LNCAP (cell line): ENCODE data around the gene KCNH4.

Experiments used
- TF ChIP-seq, protein P1 (sequence below): fragments of 450-650 bp; IDR thresholded peaks from 2 replicates; pipeline ENCODE4 v1.5.1; 2017; ENCODE audit warnings: mild to moderate bottlenecking

Gene KCNH4

DNA sequence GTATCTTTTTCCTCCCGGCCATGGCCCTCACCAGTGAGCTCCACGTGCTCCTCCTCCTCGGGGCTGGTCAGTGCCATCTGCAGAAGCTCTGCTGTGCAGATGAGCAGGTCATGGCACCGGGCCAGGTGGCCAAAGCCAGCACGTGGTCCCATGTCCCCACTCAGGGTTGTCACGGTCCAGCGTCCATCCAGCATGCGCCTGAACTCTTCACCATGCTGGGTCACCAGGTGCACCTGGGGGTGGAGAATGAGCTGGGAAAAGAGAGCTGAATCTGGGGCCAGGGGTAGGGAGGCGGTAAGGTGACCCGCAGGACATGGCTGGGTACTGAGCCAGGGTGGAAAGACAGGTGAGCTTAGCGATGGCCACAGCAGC, 69.7 kb downstream of the KCNH4 start:
- TF ChIP-seq, protein P1, sequence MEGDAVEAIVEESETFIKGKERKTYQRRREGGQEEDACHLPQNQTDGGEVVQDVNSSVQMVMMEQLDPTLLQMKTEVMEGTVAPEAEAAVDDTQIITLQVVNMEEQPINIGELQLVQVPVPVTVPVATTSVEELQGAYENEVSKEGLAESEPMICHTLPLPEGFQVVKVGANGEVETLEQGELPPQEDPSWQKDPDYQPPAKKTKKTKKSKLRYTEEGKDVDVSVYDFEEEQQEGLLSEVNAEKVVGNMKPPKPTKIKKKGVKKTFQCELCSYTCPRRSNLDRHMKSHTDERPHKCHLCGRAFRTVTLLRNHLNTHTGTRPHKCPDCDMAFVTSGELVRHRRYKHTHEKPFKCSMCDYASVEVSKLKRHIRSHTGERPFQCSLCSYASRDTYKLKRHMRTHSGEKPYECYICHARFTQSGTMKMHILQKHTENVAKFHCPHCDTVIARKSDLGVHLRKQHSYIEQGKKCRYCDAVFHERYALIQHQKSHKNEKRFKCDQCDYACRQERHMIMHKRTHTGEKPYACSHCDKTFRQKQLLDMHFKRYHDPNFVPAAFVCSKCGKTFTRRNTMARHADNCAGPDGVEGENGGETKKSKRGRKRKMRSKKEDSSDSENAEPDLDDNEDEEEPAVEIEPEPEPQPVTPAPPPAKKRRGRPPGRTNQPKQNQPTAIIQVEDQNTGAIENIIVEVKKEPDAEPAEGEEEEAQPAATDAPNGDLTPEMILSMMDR = no peak

DNA sequence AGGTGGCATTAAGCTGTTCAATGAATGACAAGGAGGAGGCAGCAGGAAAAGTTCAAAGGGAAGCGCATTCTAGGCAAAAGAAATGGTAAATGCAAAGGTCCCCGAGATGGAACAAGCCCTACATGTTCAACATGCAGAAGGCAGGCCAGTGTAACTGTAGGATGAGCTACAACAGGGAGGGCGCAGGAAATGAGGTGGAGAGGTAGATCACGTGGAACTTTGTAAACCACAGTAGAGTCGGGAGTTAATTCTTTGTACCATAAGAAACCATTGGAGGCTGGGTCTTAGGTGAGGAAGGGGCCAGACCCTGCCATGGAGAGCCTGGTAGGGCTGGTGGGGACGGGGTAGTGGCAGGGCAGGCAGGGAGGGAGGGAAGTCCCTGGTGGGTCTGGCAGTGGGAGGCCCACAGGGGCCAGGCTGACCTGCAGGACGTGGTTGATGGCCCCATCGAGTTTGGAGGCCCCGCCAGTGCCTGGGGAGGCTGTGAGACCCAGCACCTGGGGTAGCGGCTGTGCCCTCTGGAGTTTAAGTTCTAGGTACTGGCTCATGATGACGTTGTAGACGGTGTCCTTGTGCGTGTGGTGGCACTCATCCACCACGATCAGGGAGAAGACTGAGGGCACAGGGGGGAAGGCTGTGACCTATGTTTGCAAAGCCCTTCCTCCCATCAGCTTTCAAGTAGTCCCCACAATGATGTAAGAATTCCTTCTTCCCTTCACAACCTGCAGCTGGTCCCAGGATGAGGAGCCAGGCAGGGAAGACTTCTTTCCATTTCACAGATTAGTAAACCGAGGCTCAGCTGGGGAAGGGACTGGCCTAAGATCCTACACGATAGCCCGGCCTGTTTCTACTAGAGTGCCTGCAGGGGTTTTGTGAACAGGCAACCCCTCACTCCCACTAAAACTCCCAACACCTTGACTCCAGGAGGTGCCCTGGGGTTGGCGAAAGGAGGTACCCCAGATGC, 70.4 kb downstream of the KCNH4 start:
- TF ChIP-seq, protein P1 = no peak

DNA sequence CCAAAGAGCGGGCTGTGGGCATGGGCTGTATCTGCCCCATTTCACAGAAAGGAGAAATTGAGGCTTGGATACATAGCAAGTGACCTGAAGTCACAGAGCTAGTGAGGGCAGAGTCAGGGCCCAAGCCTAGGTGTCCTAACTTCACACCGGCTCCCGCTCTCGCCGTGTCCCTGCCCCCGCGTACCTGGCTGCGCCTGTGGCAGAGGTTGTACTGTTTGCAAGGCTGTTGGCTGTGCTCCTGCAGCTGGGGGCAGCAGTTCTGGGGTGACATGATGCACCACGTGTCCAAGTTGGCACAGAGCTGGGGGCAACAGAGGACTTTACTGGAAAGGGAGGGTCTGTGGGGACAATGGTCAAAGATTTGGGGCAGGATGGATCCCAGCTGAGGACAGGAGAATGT, 71.9 kb downstream of the KCNH4 start:
- TF ChIP-seq, protein P1 = no peak

DNA sequence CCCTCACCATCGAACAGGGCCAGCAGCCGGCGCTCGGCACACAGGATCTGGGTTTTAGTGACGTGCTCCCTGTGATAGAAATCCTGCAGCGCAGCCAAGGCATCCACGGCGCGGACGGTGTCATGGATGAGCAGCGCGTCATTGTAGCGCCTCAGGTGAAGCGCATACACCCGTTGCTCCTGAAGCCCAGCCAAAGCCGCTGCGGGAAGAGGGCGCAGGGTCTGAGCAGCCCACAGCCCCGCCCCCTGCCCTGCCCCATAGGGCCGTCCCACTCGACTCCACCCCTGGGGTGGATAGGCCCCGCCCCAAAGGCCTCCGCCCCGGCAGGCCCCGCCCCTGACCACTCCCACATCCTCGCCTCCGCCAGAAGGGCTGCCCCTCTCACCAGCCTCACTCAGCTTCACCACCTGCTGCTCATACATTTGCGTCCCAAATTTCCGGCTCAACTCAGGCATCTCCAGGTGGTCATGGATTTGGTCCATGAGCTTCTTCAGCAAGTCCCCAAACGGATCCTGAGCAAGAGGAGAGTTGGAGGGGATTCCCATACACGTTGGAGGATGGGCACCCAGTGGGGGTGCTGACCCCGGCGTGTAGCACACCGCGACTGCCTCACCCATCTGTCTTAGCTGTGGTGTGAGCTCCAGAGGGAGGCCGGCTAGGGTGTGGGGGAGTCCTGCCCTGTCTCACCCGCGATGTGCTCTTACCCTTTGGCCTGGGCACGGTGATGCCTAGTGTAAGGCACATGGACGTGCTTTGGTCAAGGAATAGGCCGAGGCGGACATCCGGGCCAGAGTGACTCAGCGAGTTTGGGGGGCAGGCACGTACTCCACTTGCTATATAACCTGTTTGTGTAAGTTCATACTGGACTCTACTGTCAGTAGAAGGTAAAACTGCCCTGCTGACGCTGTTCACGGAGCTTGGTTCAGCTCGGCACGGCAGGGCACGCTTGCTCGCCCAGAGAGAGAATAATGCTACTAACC, 73.1 kb downstream of the KCNH4 start:
- TF ChIP-seq, protein P1 = no peak

DNA sequence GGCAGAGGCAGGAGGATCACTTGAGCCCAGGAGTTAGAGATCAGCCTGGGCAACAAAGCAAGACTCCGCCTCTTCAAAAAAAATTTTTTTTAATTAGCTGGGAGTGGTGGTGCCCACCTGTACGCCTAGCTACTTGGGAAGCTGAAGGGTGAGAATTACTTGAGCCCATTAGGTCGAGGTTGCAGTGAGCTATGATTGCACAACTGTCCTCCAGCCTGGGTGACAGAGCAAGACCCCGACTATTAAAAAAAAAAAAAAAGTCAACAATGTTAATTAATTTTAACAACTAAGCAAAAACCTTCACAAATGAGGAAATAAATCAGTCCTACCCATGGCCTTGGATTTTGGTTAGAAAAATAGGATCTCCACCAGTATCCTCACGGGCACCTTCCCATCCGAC, 73.8 kb downstream of the KCNH4 start:
- TF ChIP-seq, protein P1 = no peak
